HG02623 (cell line): ENCODE measurements around the gene KIF4A.
"Not testable (repeated sequence)": the region's sequence is repeated elsewhere in the genome, so short reads cannot be mapped to it uniquely, and the experiment has no call there.

ENCODE experiments used
- ATAC-seq: cut with Tn5 transposase; IDR thresholded peaks from one replicate; pipeline ENCODE4 v1.9.1; 2021; ENCODE audit warnings: moderate library complexity; ENCODE audit not compliant: unreplicated experiment

KIF4A gene

GRCh38 chrX:70289168-70289792, 624 bp upstream of the KIF4A start:
- ATAC-seq = peak; percentile 6

DNA sequence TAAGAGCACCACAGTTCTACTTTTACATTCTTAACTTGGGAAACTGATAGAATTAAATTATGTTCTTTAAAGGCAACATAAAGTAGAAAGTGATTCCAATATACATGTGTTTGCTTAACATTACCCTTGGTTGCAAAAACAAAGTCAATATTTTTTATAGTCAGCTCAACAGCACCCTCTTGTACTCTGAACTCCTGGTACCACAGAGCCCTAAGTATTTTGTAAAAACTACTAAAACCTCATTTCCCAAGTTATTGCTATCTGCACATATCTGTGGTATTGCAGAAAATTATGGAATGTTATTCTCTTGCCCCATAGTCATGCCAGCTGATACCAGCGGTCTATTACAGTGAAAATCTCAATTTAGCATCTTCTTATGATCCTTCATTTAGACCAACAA, 2.9 kb downstream of the KIF4A start:
- ATAC-seq = no peak

GRCh38 chrX:70293621-70294020, 3.7 kb downstream of the KIF4A start:
- ATAC-seq = no peak

DNA sequence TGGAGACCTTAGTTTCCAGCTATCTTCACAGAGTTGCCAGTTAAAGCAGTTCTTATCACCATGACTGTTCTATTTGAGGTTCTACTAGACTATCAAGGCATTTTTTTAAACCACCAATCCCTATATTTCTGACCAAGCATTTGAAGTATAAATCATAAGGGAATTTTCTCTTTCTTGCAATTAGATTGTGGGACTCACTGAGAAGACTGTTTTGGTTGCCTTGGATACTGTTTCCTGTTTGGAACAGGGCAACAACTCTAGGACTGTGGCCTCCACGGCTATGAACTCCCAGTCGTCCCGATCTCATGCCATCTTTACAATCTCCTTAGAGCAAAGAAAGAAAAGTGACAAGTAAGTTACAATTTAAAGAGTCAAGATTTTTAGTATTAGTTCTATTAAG, 11.8 kb downstream of the KIF4A start:
- no peak for ATAC-seq

DNA sequence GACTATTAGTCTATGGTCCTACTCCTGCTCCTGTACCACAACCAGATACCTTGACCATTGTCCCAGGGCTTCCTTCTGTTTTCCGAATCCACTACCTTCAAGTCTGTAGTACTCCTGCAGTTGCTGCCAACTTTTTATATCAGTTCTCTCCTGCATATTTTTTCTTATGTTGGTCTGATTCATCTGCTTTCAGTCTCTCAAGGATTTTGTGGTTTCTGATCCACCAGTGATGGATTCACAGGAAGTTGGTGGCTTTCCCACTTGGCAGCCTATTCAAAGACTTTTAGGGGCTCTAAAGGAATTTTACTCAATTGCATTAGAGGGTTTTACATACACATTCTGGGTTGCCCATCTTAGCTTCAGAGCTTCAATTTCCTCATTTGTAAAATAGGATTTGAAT, 23.6 kb downstream of the KIF4A start:
- ATAC-seq = no peak

DNA sequence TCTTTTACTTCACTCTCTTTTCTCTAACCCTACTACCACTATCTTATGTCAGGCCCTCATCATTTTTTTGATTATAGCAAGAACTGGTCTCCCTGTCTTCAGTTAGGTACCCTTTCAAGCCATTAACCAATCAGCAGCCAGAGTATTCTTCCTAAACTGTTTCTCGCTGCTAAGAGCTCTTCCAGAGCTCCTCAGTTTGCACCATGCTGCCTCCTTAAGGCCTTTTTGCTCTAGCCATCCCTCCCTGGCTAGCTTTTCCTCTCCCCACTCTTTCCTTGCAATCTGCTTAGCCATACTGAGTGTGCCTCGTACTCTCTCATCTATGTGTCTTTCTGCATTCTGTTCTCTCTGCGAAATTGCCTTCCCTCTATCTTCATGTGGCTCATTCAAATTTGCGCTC, 32.9 kb downstream of the KIF4A start:
- ATAC-seq = no peak

- ATAC-seq = not testable (repeated sequence)
Observed at GRCh38 chrX:70323628-70324027, 33.7 kb downstream of the KIF4A start.

DNA sequence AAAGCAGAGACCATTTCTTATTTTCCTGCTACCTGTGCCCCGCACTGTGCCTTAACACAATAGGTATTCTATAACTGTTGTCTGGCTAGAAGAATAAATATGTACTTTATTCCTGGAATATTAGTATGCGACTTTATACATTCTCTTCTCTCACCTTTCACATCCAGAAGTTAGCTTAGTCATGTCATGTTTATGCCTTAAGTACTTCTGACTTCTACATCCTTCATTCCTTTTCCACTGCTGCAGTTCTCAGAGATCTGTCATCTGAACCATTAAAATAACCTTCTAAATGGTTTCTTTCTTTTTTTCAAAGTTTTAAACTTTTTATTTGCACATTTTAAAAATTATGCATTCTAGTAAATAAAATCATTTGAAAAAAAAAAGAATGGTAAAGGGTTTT, 34.4 kb downstream of the KIF4A start:
- ATAC-seq = no peak

DNA sequence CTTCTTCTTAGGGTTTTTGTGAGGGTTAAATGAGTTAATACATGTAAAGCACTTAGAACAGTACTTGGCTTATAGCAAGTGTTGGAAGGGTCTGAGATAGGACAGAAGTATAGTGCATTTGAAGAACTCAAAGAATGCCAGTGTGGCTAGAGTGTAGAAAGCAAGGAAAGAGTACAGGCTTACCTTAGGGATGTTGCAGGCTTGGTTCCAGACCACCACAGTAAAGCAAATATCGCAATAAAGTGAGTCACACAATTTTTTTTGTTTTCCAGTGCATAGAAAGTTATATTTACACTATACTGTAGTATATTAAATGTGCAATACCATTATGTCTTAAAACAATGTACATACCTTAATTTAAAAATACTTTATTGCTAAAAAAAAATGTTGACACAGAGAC, 41.3 kb downstream of the KIF4A start:
- ATAC-seq = no peak

GRCh38 chrX:70332600-70332999, 42.7 kb downstream of the KIF4A start:
- no peak for ATAC-seq

DNA sequence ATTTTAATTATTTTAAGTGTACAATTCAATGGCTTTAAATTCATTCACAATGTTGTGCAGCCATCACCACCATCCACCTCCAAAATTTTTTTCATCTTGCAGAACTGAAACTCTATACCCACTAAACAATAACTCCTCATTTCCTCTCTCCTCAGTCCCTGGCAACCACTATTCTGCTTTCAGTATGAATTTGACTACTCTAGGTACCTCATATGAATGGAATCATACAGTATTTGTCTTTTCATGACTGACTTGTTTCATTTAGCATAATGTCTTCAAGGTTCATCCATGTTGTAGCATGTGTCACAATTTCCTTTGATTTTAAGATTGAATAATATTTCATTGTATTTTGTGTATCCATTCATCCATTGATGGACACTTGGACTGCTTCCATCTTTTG, 46.9 kb downstream of the KIF4A start:
- peak; percentile 100 for ATAC-seq

DNA sequence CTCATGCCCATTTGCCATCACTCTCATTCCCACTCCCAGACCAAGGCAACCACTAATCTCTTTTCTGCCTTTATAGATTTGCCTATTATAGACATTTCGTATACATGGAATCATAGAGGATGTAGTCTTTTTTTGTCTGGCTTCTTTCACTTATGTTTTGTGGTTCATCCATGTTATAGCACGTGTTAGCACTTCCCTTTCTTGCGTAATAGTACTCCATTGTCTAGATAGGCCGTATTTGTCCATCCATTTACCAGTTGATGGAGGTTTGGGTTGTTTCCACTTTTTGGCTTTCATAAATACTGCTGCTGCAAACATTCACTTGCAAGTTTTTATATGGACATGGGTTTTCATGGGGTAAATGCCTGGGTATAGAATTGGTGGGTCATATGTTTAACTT, 48.4 kb downstream of the KIF4A start:
- no peak for ATAC-seq

GRCh38 chrX:70343435-70343834, 53.5 kb downstream of the KIF4A start:
- no peak for ATAC-seq

- ATAC-seq = no peak
Observed at GRCh38 chrX:70346418-70347070, 56.6 kb downstream of the KIF4A start.

- not testable (repeated sequence) for ATAC-seq
Observed at GRCh38 chrX:70348825-70349224, 58.9 kb downstream of the KIF4A start.

GRCh38 chrX:70349367-70350125, 59.6 kb downstream of the KIF4A start:
- not testable (repeated sequence) for ATAC-seq

DNA sequence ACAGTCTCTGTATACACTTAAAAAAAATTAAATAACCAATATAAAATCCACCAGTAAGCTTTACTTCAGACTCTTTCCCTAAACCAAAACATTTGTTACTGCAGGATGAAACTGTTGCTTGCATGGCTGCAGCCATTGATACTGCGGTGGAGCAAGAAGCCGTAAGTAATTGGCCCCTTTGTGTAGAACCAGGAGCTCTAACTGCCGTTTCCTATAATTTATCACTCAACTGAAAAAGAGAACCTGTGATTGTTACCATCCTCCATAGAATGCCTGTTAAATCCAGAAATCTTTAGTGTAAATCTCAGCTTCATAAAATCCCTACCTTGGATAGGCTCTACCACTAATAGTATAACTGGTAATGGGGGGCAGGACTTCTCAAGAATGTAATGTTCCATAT, 62.6 kb downstream of the KIF4A start:
- ATAC-seq = no peak

DNA sequence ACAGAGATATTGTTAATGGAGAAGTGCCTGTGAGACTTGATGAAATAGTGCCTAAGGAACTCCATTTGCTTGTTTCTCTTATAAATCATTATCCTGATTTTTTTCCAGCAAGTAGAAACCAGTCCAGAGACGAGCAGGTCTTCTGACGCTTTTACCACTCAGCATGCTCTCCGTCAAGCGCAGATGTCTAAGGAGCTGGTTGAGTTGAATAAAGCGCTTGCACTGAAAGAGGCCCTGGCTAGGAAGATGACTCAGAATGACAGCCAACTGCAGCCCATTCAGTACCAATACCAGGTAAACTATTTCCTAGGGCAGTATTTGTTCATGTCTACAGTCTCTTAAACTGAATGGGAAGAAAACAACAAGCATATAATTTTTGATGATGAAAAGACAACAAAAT, 63.6 kb downstream of the KIF4A start:
- ATAC-seq = no peak

DNA sequence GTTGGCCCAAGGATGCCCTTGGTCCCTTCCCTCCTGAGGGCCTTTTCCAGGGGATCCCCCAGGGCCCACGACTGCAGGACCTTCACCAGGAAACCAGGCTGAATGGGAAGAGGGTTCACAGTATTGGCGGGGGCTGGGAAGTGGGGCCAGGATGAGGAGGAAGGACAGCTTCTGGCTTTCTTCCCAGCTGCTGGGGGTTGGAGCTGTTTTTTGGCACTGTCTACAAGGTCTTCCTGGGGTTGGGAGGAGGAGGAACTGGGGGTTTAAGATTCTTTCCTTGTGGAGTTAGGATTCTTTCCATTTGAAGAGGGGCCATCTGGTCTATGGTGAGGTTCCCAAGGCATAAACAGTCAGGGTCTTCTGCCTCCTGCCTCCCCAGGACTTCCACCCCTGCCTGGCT, 64.8 kb downstream of the KIF4A start:
- no peak for ATAC-seq

DNA sequence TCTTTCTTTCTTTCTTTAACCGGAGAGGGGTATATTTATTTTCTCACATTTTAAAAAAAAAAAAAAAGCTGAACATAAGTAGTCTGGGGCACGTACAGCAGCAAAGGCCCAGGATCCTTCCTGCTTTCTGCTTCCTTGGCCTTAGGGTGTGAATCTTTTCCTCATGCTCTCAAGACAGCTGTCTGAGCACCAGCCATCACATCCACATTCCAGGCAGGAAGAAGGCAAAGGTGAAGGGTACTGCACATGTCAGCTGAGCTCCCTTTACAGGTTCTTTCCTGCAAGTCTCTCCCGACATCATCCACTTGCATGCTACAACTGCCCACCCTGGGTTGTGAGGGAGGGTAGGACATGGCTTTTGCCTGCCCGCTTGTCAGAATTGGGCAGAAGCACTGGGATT, 69.6 kb downstream of the KIF4A start:
- ATAC-seq = no peak

DNA sequence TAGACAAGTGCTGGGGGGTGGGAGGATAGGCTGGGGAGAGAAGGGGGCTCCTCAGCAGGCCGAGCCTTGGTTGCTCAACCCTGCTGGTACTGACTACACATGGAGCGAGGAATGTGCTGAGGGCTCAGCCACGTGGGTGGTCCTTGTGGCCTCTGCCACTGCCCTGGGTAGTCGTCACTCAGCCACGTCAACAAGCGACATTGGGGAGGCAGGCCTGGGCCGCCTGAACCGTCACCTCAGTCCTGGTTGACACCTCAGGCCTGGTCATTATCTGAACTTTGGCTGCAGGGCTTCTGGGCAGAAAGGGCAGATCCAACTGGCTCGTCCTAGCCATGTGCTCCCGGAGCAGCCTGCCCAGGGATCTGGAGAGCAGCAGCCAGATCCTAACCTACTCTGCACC, 70.5 kb downstream of the KIF4A start:
- ATAC-seq = no peak

DNA sequence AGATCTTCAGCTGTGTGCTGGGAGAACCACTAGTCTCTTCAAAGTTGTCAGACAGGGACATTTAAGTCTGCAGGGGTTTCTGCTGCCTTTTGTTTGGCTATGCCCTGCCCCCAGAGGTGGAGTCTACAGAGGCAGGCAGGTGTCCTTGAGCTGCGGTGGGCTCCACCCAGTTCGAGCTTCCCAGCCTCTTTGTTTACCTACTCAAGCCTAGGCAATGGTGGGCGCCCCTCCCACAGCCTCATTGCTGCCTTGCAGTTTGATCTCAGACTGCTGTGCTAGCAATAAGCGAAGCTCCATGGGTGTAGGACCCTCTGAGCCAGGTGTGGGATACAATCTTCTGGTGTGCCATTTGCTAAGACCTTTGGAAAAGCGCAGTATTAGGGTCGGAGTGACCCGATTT, 78.8 kb downstream of the KIF4A start:
- not testable (repeated sequence) for ATAC-seq
